ENCODE data around the gene HPX.
A peak's percentile ranks its signal among the peaks of the same experiment; 100 is the strongest.

Gene HPX

GRCh38 chr11:6417907-6418556 is 22.8 kb downstream of the HPX start:
- no peak for DNase-seq (ENCODE audit: low spot score)
- TF ChIP-seq, protein P1, sequence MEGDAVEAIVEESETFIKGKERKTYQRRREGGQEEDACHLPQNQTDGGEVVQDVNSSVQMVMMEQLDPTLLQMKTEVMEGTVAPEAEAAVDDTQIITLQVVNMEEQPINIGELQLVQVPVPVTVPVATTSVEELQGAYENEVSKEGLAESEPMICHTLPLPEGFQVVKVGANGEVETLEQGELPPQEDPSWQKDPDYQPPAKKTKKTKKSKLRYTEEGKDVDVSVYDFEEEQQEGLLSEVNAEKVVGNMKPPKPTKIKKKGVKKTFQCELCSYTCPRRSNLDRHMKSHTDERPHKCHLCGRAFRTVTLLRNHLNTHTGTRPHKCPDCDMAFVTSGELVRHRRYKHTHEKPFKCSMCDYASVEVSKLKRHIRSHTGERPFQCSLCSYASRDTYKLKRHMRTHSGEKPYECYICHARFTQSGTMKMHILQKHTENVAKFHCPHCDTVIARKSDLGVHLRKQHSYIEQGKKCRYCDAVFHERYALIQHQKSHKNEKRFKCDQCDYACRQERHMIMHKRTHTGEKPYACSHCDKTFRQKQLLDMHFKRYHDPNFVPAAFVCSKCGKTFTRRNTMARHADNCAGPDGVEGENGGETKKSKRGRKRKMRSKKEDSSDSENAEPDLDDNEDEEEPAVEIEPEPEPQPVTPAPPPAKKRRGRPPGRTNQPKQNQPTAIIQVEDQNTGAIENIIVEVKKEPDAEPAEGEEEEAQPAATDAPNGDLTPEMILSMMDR (IDR thresholded peaks at IDR 0.05), result no peak
- Histone ChIP-seq H3K27ac (peak overlapping the region; percentile 78 to 97), H3K4me3 (peak overlapping the region; percentile 90)

DNA sequence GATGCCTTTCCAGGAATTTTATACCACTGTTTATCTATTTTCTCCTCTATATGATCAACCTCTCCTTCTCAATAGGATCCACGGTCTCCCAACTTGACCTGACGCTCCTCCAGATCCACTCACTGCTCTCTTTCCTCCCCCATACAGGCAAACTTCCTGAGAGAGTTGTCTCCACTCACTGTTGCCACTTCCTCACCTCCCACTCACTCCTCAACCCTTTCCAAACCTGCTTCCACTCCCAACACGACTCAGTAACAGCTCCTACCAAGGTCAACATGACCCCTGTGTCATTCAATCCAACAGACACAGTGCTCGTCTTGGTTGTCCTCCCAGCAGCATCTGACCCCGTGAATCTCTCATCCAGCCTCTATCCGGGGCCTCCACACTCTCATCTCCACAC is 25.0 kb downstream of the HPX start:
- Histone ChIP-seq H3K27ac (no peak overlapping the region), H3K4me3 (no peak overlapping the region)
- TF ChIP-seq, protein P1 (IDR thresholded peaks at IDR 0.05), result no peak
- no peak for DNase-seq (ENCODE audit: low spot score)

GRCh38 chr11:6414874-6415328 is 25.9 kb downstream of the HPX start:
- Histone ChIP-seq H3K4me3 (no peak overlapping the region), H3K27ac (no peak overlapping the region)
- DNase-seq (ENCODE audit: low spot score), result no peak
- TF ChIP-seq, protein P1 (IDR thresholded peaks at IDR 0.05), result no peak

DNA sequence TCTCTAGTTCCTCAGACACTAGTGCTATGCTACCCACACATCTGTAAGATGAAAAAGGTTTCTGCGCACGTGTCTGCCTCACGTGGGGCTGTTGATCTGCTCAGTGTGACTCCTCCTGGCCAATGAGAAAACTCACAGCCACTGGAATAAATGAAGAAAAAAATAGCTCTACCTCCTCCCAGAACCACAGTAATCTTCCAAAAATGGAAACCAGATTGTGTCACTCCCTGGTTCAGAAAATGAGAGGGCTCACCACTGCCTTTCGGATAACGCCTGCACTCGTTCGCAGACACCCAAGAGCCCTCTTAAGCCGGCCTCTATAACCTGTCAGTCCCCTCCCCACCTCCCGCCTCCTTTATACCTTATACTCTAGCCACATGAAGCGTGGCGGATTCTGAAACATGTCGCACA is 27.0 kb downstream of the HPX start:
- Histone ChIP-seq H3K27ac (no peak overlapping the region), H3K4me3 (no peak overlapping the region)
- no peak for DNase-seq (ENCODE audit: low spot score)
- TF ChIP-seq, protein P1 (IDR thresholded peaks at IDR 0.05), result no peak

DNA sequence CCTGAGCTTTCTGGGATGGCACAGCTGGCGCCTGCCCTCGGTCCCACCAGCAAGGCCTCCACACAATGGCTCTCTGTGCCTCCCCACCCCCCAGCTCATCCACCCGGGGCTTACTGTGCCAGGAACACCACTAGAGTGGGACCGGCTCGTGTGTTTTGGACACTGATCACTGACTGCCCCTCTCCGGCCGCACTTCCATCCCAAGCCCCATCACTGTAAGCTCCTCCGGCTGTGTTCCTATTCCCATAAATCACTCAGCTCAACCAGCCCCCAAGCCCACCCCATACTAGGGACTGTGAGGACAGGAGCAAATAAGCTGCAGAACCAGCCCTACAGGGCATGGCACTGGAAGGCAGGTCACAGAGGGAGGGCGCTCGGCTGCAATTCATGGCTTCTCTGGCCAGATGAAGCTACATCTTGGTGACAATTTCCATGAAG is 29.2 kb downstream of the HPX start:
- H3K4me3 ChIP-seq, result no peak overlapping the region
- DNase-seq (ENCODE audit: low spot score), result no peak
- no peak overlapping the region for H3K27ac ChIP-seq
- TF ChIP-seq, protein P1 (IDR thresholded peaks at IDR 0.05), result no peak

DNA sequence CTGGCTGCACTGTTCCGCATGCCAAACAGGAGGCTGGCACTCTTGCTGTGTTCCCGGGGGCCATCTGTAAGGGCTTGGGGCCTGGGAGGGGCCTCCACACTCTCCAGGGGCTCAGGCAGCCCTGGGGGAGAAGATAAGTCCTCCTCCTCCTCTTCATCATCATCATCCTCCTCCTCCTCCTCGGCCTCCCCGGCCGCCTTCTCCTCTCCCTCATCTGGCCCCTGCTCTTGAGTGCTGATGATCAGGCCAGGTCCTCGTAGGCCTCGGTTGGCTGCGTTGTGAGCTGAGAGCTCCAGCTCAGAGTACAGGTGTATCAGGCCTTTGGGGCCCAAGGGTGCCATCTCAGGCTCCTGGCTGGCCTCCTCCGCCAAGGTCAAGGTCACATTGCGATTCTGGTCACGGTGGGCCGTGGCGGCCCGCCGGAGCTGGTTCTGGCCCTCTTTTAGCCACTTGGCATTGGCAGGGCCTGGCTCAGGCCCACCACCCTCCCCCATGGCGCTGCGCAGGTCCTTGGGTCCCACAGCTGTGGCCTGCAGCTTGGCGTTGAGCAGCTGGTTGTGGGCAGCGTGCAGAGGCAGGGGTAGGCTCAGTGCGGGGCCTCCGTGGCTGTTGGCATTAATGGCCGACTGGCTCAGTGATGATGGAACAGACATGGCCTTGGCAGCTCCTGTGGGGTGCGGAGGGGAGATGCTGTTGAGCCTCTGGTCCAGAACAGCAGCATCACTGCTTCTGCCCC is 29.9 kb downstream of the HPX start:
- TF ChIP-seq, protein P1 (IDR thresholded peaks at IDR 0.05), result no peak
- DNase-seq (ENCODE audit: low spot score), result no peak
- Histone ChIP-seq H3K27ac (no peak overlapping the region), H3K4me3 (no peak overlapping the region)

- H3K4me3 ChIP-seq, result no peak overlapping the region
- no peak overlapping the region for H3K27ac ChIP-seq
- TF ChIP-seq, protein P1 (IDR thresholded peaks at IDR 0.05), result no peak
- DNase-seq (ENCODE audit: low spot score), result no peak
Observed at GRCh38 chr11:6406370-6406769, 34.4 kb downstream of the HPX start.

All from coronary artery (tissue), 2 donors.